Naive B cell (primary cell): ENCODE data around the gene NDNF. TPM values are rescaled to one million over a fixed set of nuclear protein-coding genes. Genes with fewer than 3 reads are reported as not detected.

ENCODE experiments used
- ATAC-seq, 2 donors: fragments of 150-1000 bp; cut with Tn5 transposase; 2 replicates each; pipeline ENCODE4 v1.10.0; 2021; ENCODE audit warnings: low read depth in 2 of 2, mild to moderate bottlenecking in 2 of 2, moderate library complexity in 2 of 2
- DNase-seq: peaks from one replicate; pipeline ENCODE4 v3.0.0; 2022
- H3K27ac Mint-ChIP-seq, 6 donors: one replicate each; pipeline ENCODE4 v1.8.0; 2020 to 2022; ENCODE audit warnings: mild to moderate bottlenecking in 6 of 6, mixed read lengths in 6 of 6, moderate library complexity in 5 of 6, inconsistent platforms in 2 of 6
- H3K27me3 Mint-ChIP-seq, 3 donors: one replicate each; pipeline ENCODE4 v1.8.0; 2021 to 2022; ENCODE audit warnings: mixed read lengths in 3 of 3, mild to moderate bottlenecking in 1 of 3
- H3K36me3 Mint-ChIP-seq, 2 donors: one replicate each; pipeline ENCODE4 v1.8.0; 2020 to 2022; ENCODE audit warnings: mixed read lengths in 2 of 2, inconsistent platforms in 1 of 2, mild to moderate bottlenecking in 1 of 2
- H3K4me1 Mint-ChIP-seq, 3 donors: one replicate each; pipeline ENCODE4 v1.8.0; 2020 to 2022; ENCODE audit warnings: mixed read lengths in 3 of 3, inconsistent platforms in 1 of 3, mild to moderate bottlenecking in 1 of 3, moderate library complexity in 1 of 3
- H3K4me3 Mint-ChIP-seq, 8 donors: one replicate each; pipeline ENCODE4 v1.8.0; 2020 to 2022; ENCODE audit warnings: mild to moderate bottlenecking in 8 of 8, mixed read lengths in 8 of 8, moderate library complexity in 8 of 8, inconsistent platforms in 2 of 8
- H3K9me3 Mint-ChIP-seq, 7 donors: one replicate each; pipeline ENCODE4 v1.8.0; 2020 to 2022; ENCODE audit warnings: mixed read lengths in 7 of 7, mild to moderate bottlenecking in 5 of 7, inconsistent platforms in 2 of 7, moderate library complexity in 1 of 7
- polyA plus RNA-seq, 6 donors: library from polyadenylated mRNA; unstranded; fragments of 300-500 nt; fragmentation: Illumina TruSeq; gene quantifications; one replicate each; pipeline ENCODE4 v1.2.3, GENCODE V29; 2021; ENCODE audit warnings: low read depth in 6 of 6

Gene NDNF
- polyA plus RNA-seq, 6 donors from 2014 or later: not detected

GRCh38 chr4:121093261-121093660 is 20.9 kb upstream of the NDNF start:
- Mint-ChIP-seq H3K36me3 (no peaks in the 10 kb centered on the region), H3K27me3 (no peaks in the 10 kb centered on the region), H3K9me3 (peaks cover 0 to under 1% (median 0%) of the 10 kb centered on the region in 7 donors), H3K27ac (no peak overlapping the region), H3K4me3 (no peak overlapping the region), H3K4me1 (no peaks in the 10 kb centered on the region)
- no peak for ATAC-seq
- no peak for DNase-seq

- Mint-ChIP-seq H3K9me3 (peaks cover 0 to 3% (median 0%) of the 10 kb centered on the region in 7 donors), H3K4me1 (no peaks in the 10 kb centered on the region), H3K27me3 (no peaks in the 10 kb centered on the region), H3K4me3 (no peak overlapping the region), H3K27ac (no peak overlapping the region), H3K36me3 (no peaks in the 10 kb centered on the region)
- no peak for DNase-seq
- ATAC-seq: no peak
These were observed 19.6 kb upstream of the NDNF start for GRCh38 chr4:121091941-121092340.

- Mint-ChIP-seq H3K4me3 (no peak overlapping the region), H3K27ac (no peak overlapping the region), H3K36me3 (no peaks in the 10 kb centered on the region), H3K9me3 (peaks cover 0 to 3% (median 0%) of the 10 kb centered on the region in 7 donors), H3K27me3 (peaks cover 0 to 8% (median 0%) of the 10 kb centered on the region in 3 donors), H3K4me1 (no peaks in the 10 kb centered on the region)
- ATAC-seq (no peak), DNase-seq (no peak)
These were observed 16.5 kb upstream of the NDNF start for GRCh38 chr4:121088867-121089266.

- no peak overlapping the region for H3K4me3 Mint-ChIP-seq
- no peaks in the 10 kb centered on the region for H3K4me1 Mint-ChIP-seq
- H3K9me3 Mint-ChIP-seq: peaks cover 0 to 6% (median 3%) of the 10 kb centered on the region in 7 donors
- H3K36me3 Mint-ChIP-seq: peaks cover 0 to 4% of the 10 kb centered on the region in 2 donors
- H3K27me3 Mint-ChIP-seq: peaks cover 18 to 39% (median 27%) of the 10 kb centered on the region in 3 donors
- ATAC-seq (no peak), DNase-seq (no peak)
- no peak overlapping the region for H3K27ac Mint-ChIP-seq
These were observed 7.0 kb upstream of the NDNF start for GRCh38 chr4:121079376-121079775.

GRCh38 chr4:121077496-121077895 is 5.2 kb upstream of the NDNF start:
- no peak for ATAC-seq
- no peak overlapping the region for H3K27ac Mint-ChIP-seq
- no peak overlapping the region for H3K4me3 Mint-ChIP-seq
- peaks cover 6 to 7% (median 6%) of the 10 kb centered on the region in 3 donors for H3K4me1 Mint-ChIP-seq
- no peak for DNase-seq
- H3K9me3 Mint-ChIP-seq: peaks cover 0 to 7% (median 3%) of the 10 kb centered on the region in 7 donors
- peaks cover 0 to 8% of the 10 kb centered on the region in 2 donors for H3K36me3 Mint-ChIP-seq
- peaks cover 34 to 53% (median 38%) of the 10 kb centered on the region in 3 donors for H3K27me3 Mint-ChIP-seq

- H3K4me1 Mint-ChIP-seq: peaks cover 11 to 13% (median 13%) of the 10 kb centered on the region in 3 donors
- DNase-seq (no peak), ATAC-seq (no peak)
- no peak overlapping the region for H3K4me3 Mint-ChIP-seq
- H3K27ac Mint-ChIP-seq: no peak overlapping the region
- H3K36me3 Mint-ChIP-seq: peaks cover 0 to 8% of the 10 kb centered on the region in 2 donors
- peaks cover 0 to 7% (median 2%) of the 10 kb centered on the region in 7 donors for H3K9me3 Mint-ChIP-seq
- H3K27me3 Mint-ChIP-seq: peaks cover 37 to 56% (median 39%) of the 10 kb centered on the region in 3 donors
These were observed 4.1 kb upstream of the NDNF start for GRCh38 chr4:121076416-121076815.

GRCh38 chr4:121073672-121074381 is 1.5 kb upstream of the NDNF start:
- peaks cover 18 to 20% (median 20%) of the 10 kb centered on the region in 3 donors for H3K4me1 Mint-ChIP-seq
- H3K36me3 Mint-ChIP-seq: peaks cover 0 to 16% of the 10 kb centered on the region in 2 donors
- DNase-seq (no peak), ATAC-seq (no peak)
- peaks cover 45 to 75% (median 58%) of the 10 kb centered on the region in 3 donors for H3K27me3 Mint-ChIP-seq
- H3K4me3 Mint-ChIP-seq: no peak overlapping the region
- H3K9me3 Mint-ChIP-seq: peaks cover 0 to 7% (median 2%) of the 10 kb centered on the region in 7 donors
- H3K27ac Mint-ChIP-seq: no peak overlapping the region

- peak overlapping the region in 5 of 8 donors; percentile 21 to 71 (median 70) for H3K4me3 Mint-ChIP-seq
- peaks cover 0 to 16% of the 10 kb centered on the region in 2 donors for H3K36me3 Mint-ChIP-seq
- peaks cover 45 to 76% (median 64%) of the 10 kb centered on the region in 3 donors for H3K27me3 Mint-ChIP-seq
- DNase-seq (no peak), ATAC-seq (no peak)
- H3K27ac Mint-ChIP-seq: no peak overlapping the region
- peaks cover 18 to 20% (median 20%) of the 10 kb centered on the region in 3 donors for H3K4me1 Mint-ChIP-seq
- H3K9me3 Mint-ChIP-seq: peaks cover 0 to 7% (median 2%) of the 10 kb centered on the region in 7 donors
These were observed 685 bp upstream of the NDNF start for GRCh38 chr4:121073004-121073435.

- H3K9me3 Mint-ChIP-seq: peaks cover 0 to 7% (median 2%) of the 10 kb centered on the region in 7 donors
- H3K4me1 Mint-ChIP-seq: peaks cover 18 to 20% (median 20%) of the 10 kb centered on the region in 3 donors
- H3K27ac Mint-ChIP-seq: no peak overlapping the region
- H3K4me3 Mint-ChIP-seq: peak overlapping the region in 7 of 8 donors; percentile 4 to 64 (median 30)
- no peak for ATAC-seq
- peaks cover 0 to 16% of the 10 kb centered on the region in 2 donors for H3K36me3 Mint-ChIP-seq
- H3K27me3 Mint-ChIP-seq: peaks cover 37 to 76% (median 59%) of the 10 kb centered on the region in 3 donors
- DNase-seq: no peak
These were observed 603 bp downstream of the NDNF start for GRCh38 chr4:121071640-121072223.

GRCh38 chr4:121070696-121071639 is 1.4 kb downstream of the NDNF start:
- peaks cover 0 to 16% of the 10 kb centered on the region in 2 donors for H3K36me3 Mint-ChIP-seq
- ATAC-seq: no peak
- H3K27me3 Mint-ChIP-seq: peaks cover 34 to 76% (median 59%) of the 10 kb centered on the region in 3 donors
- peak overlapping the region in 5 of 8 donors; percentile 32 to 64 (median 45) for H3K4me3 Mint-ChIP-seq
- H3K9me3 Mint-ChIP-seq: peaks cover 0 to 7% (median 2%) of the 10 kb centered on the region in 7 donors
- no peak for DNase-seq
- peaks cover 18 to 20% (median 20%) of the 10 kb centered on the region in 3 donors for H3K4me1 Mint-ChIP-seq
- H3K27ac Mint-ChIP-seq: no peak overlapping the region

GRCh38 chr4:121070274-121070673 is 2.1 kb downstream of the NDNF start:
- Mint-ChIP-seq H3K9me3 (peaks cover 0 to 7% (median 2%) of the 10 kb centered on the region in 7 donors), H3K27me3 (peaks cover 30 to 76% (median 59%) of the 10 kb centered on the region in 3 donors), H3K4me3 (peak overlapping the region in 2 of 8 donors; percentile 51 to 56), H3K27ac (no peak overlapping the region), H3K4me1 (peaks cover 18 to 20% (median 20%) of the 10 kb centered on the region in 3 donors), H3K36me3 (peaks cover 0 to 16% of the 10 kb centered on the region in 2 donors)
- DNase-seq (no peak), ATAC-seq (no peak)

GRCh38 chr4:121069430-121069829 is 2.9 kb downstream of the NDNF start:
- ATAC-seq: no peak
- H3K4me3 Mint-ChIP-seq: no peak overlapping the region
- peaks cover 0 to 13% of the 10 kb centered on the region in 2 donors for H3K36me3 Mint-ChIP-seq
- DNase-seq: no peak
- H3K4me1 Mint-ChIP-seq: peaks cover 18 to 20% (median 20%) of the 10 kb centered on the region in 3 donors
- peaks cover 0 to 7% (median 0%) of the 10 kb centered on the region in 7 donors for H3K9me3 Mint-ChIP-seq
- peaks cover 26 to 75% (median 54%) of the 10 kb centered on the region in 3 donors for H3K27me3 Mint-ChIP-seq
- H3K27ac Mint-ChIP-seq: no peak overlapping the region

GRCh38 chr4:121064482-121064881 is 7.9 kb downstream of the NDNF start:
- Mint-ChIP-seq H3K27me3 (peaks cover 0 to 30% (median 20%) of the 10 kb centered on the region in 3 donors), H3K36me3 (no peaks in the 10 kb centered on the region), H3K4me1 (no peaks in the 10 kb centered on the region), H3K4me3 (no peak overlapping the region), H3K9me3 (no peaks in the 10 kb centered on the region), H3K27ac (no peak overlapping the region)
- ATAC-seq (no peak), DNase-seq (no peak)
